HL-60 (cell line): Measurements from ENCODE around the gene MYB.

Experiments
- DNase-seq, 2 experiments: peaks; one replicate each; pipeline ENCODE4 v3.0.0-alpha.2; 2010 to 2020; ENCODE audit warnings: low read depth in 1 of 2, low spot score in 1 of 2
- H3K27ac ChIP-seq: fragments of 250-450 bp; sonication (Bioruptor Pico); replicated peaks from 2 replicates; pipeline ENCODE4 v1.5.1; 2020; ENCODE audit warnings: mild to moderate bottlenecking, moderate library complexity
- H3K27me3 ChIP-seq: fragments of 250-450 bp; sonication (Bioruptor Pico); 2 replicates; pipeline ENCODE4 v1.5.1; 2021; ENCODE audit warnings: mild to moderate bottlenecking, moderate library complexity; ENCODE audit not compliant: insufficient read depth, poor library complexity, severe bottlenecking
- H3K4me3 ChIP-seq: replicated peaks from 2 replicates; pipeline ENCODE4 v1.5.1; 2011; ENCODE audit warnings: mild to moderate bottlenecking, control low read depth, low read length; ENCODE audit not compliant: insufficient read depth
- CTCF ChIP-seq: IDR thresholded peaks from one replicate; pipeline ENCODE4 v1.5.1; 2011; ENCODE audit warnings: low read length, control low read depth, inconsistent platforms; ENCODE audit not compliant: insufficient read depth
- GABPA ChIP-seq: IDR thresholded peaks from 2 replicates; pipeline ENCODE4 v1.6.1; 2012; ENCODE audit warnings: low read depth
- POLR2AphosphoS5 ChIP-seq: IDR thresholded peaks from 2 replicates; pipeline ENCODE4 v1.6.1; 2012; ENCODE audit warnings: low read depth
- REST ChIP-seq: IDR thresholded peaks from 2 replicates; pipeline ENCODE4 v1.6.1; 2012; ENCODE audit warnings: low read depth; ENCODE audit not compliant: insufficient replicate concordance
- SPI1 ChIP-seq: IDR thresholded peaks from 2 replicates; pipeline ENCODE4 v1.6.1; 2012; ENCODE audit warnings: low read depth, mild to moderate bottlenecking, borderline replicate concordance

Gene MYB

GRCh38 chr6:135196739-135197510, 15.8 kb downstream of the MYB start:
- no peaks in the 10 kb centered on the region for H3K27me3 ChIP-seq
- H3K27ac ChIP-seq: peak overlapping the region; percentile 92
- peak overlapping the region; percentile 38 for H3K4me3 ChIP-seq
- TF ChIP-seq GABPA (no peak), CTCF (no peak), POLR2AphosphoS5 (no peak; the same call in 1 of the 2 replicates), SPI1 (no peak), REST (no peak)
- DNase-seq: no peak

- Histone ChIP-seq H3K4me3 (no peak overlapping the region), H3K27me3 (no peaks in the 10 kb centered on the region), H3K27ac (0 out of 2 replicates have a peak overlapping the region, but pooled peaks have one; percentile 4)
- TF ChIP-seq SPI1: no peak
- no peak for TF ChIP-seq POLR2AphosphoS5
- TF ChIP-seq GABPA: no peak
- no peak for TF ChIP-seq REST
- no peak for TF ChIP-seq CTCF
- no peak for DNase-seq
Measured at GRCh38 chr6:135202836-135203235, 21.7 kb downstream of the MYB start.

- no peak for DNase-seq
- Histone ChIP-seq H3K27ac (0 out of 2 replicates have a peak overlapping the region, but pooled peaks have one; percentile 1), H3K4me3 (no peak overlapping the region), H3K27me3 (no peaks in the 10 kb centered on the region)
- TF ChIP-seq SPI1 (0 out of 2 replicates have a peak, but pooled peaks have one; percentile 5), GABPA (no peak), POLR2AphosphoS5 (no peak)
Measured at GRCh38 chr6:135204951-135205350, 23.8 kb downstream of the MYB start.

GRCh38 chr6:135209803-135210202, 28.7 kb downstream of the MYB start:
- DNase-seq: peak in 1 of 2 experiments; percentile 60
- Histone ChIP-seq H3K27me3 (no peaks in the 10 kb centered on the region), H3K27ac (peak overlapping the region; percentile 53), H3K4me3 (no peak overlapping the region)
- TF ChIP-seq SPI1 (peak; percentile 70; the same call in 1 of the 2 replicates), REST (no peak), POLR2AphosphoS5 (peak; percentile 67), CTCF (no peak), GABPA (no peak)
